NB4 (cell line): ENCODE measurements around the gene TACC3.

Source experiments
- DNase-seq: peaks from one replicate; pipeline ENCODE4 v3.0.0; 2010; ENCODE audit warnings: low read depth
- H3K4me3 ChIP-seq: one replicate; pipeline ENCODE4 v1.5.1; 2011; ENCODE audit warnings: mild to moderate bottlenecking, low read depth, low read length, moderate library complexity
- CTCF ChIP-seq: IDR thresholded peaks from one replicate; pipeline ENCODE4 v1.5.1; 2012; ENCODE audit warnings: low read depth, low read length
- MAX ChIP-seq: IDR thresholded peaks from 2 replicates; pipeline ENCODE4 v1.6.1; 2011; ENCODE audit warnings: low read depth, low read length
- MYC ChIP-seq: IDR thresholded peaks from 2 replicates; pipeline ENCODE4 v1.6.1; 2011; ENCODE audit warnings: low read depth, low read length
- POLR2A ChIP-seq: IDR thresholded peaks from 2 replicates; pipeline ENCODE4 v1.6.1; 2011; ENCODE audit warnings: mild to moderate bottlenecking; ENCODE audit not compliant: insufficient read length; ENCODE audit errors: extremely low read depth

TACC3 gene

GRCh38 chr4:1718095-1718850 is 3.0 kb upstream of the TACC3 start:
- no peak overlapping the region for H3K4me3 ChIP-seq
- TF ChIP-seq MAX: no peak
- no peak for TF ChIP-seq MYC
- no peak for TF ChIP-seq POLR2A
- TF ChIP-seq CTCF: no peak
- peak; percentile 29 for DNase-seq

GRCh38 chr4:1720163-1720983 is 948 bp upstream of the TACC3 start:
- peak overlapping the region; percentile 90 for H3K4me3 ChIP-seq
- TF ChIP-seq POLR2A (peak; percentile 39), MYC (peak; percentile 52), MAX (peak; percentile 46; the same call in 1 of the 2 replicates), CTCF (peak; percentile 9)
- DNase-seq: peak; percentile 80

GRCh38 chr4:1721666-1722550 is 587 bp downstream of the TACC3 start:
- TF ChIP-seq POLR2A (no peak), MAX (no peak), MYC (no peak), CTCF (no peak)
- H3K4me3 ChIP-seq: peak overlapping the region; percentile 92
- peak; percentile 58 for DNase-seq

GRCh38 chr4:1722551-1723118 is 1.3 kb downstream of the TACC3 start:
- peak overlapping the region; percentile 92 for H3K4me3 ChIP-seq
- DNase-seq: peak; percentile 27
- TF ChIP-seq CTCF (no peak), MYC (no peak), MAX (no peak), POLR2A (no peak)

GRCh38 chr4:1723131-1723801 is 1.9 kb downstream of the TACC3 start:
- peak overlapping the region; percentile 92 for H3K4me3 ChIP-seq
- no peak for TF ChIP-seq CTCF
- TF ChIP-seq POLR2A: no peak
- TF ChIP-seq MAX: peak; percentile 29; the same call in 1 of the 2 replicates
- TF ChIP-seq MYC: no peak
- peak; percentile 68 for DNase-seq
